PFSK-1 (cell line): ENCODE results near the gene MCTP1.

Experiments used
- FOXP2 ChIP-seq: optimal IDR thresholded peaks from 2 replicates; pipeline ENCODE3; 2011; ENCODE audit warnings: borderline replicate concordance, control low read depth, inconsistent platforms; ENCODE audit not compliant: insufficient read depth; ENCODE audit errors: extremely low read length, extremely low read depth
- POLR2AphosphoS5 ChIP-seq: IDR thresholded peaks from 2 replicates; pipeline ENCODE4 v1.6.1; 2012; ENCODE audit warnings: low read depth, mild to moderate bottlenecking, control low read depth, low read length, moderate library complexity
- SIN3A ChIP-seq: IDR thresholded peaks from 2 replicates; pipeline ENCODE4 v1.6.1; 2012; ENCODE audit warnings: mild to moderate bottlenecking, low read length, moderate library complexity, borderline replicate concordance; ENCODE audit not compliant: insufficient read depth
- TAF1 ChIP-seq: IDR thresholded peaks from 2 replicates; pipeline ENCODE4 v1.6.1; 2012; ENCODE audit warnings: low read length, control low read depth, borderline replicate concordance; ENCODE audit not compliant: insufficient read depth

DNA sequence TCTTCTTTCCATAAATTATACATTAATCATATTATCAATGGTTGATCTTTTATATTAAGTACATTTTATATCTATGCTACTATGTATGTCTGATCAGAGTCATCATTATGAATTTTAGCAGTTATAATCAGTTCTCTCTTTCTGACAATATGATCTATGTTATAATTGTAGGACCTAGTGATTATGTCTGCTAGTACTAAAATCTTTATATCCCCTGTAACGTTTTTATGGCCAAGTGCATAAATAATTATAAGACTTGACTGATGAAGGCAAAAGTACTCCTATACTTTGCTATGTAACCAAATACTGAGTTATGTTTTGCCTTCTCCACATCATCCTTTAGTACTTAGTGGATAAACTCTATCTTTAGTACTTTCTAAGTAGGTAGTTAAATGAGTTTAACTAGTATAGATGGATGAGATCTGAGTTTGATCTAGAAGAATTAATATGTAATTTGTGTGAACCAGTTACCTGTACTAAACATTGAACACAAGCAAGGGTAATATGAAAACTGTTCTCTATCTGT lies 591.0 kb downstream of the MCTP1 start:
- no peak for TF ChIP-seq SIN3A
- TF ChIP-seq POLR2AphosphoS5: no peak
- TF ChIP-seq TAF1: no peak
- no peak for TF ChIP-seq FOXP2
